HepG2 (cell line): ENCODE data around the gene NBEAL1. TPM values are rescaled to one million over a fixed set of nuclear protein-coding genes. Genes with fewer than 3 reads are reported as not detected.

Experiments used
- ARNT ChIP-seq: fragments of 450-650 bp; IDR thresholded peaks from 2 replicates; pipeline ENCODE4 v1.6.1; 2017
- GABPB1 ChIP-seq: IDR thresholded peaks from 2 replicates; pipeline ENCODE4 v1.6.1; 2016; ENCODE audit warnings: mild to moderate bottlenecking, missing genetic modification reagents, moderate library complexity, missing compliant biosample characterization
- HMG20A ChIP-seq: IDR thresholded peaks from 2 replicates; pipeline ENCODE4 v1.6.1; 2016; ENCODE audit warnings: borderline replicate concordance
- ISX ChIP-seq: sonication (generic); formaldehyde crosslinking; conservative IDR thresholded peaks from 2 replicates; pipeline ENCODE4 v1.5.0; 2020; ENCODE audit warnings: missing genetic modification reagents
- KAT8 ChIP-seq: IDR thresholded peaks from 2 replicates; pipeline ENCODE4 v1.6.1; 2016; ENCODE audit warnings: missing genetic modification reagents, missing compliant biosample characterization
- MAFK ChIP-seq, 2 experiments: IDR thresholded peaks in 1 of 2; conservative IDR thresholded peaks in 1 of 2; 2 replicates each; pipeline ENCODE4 v1.6.1; 2011; ENCODE audit warnings: improper control_type of control experiment in 2 of 2, low read length in 2 of 2
- NFIC ChIP-seq: IDR thresholded peaks from 2 replicates; pipeline ENCODE4 v1.6.1; 2012; ENCODE audit warnings: mild to moderate bottlenecking, low read length, inconsistent platforms
- PCBP2 ChIP-seq: fragments of 200-400 bp; formaldehyde crosslinking; optimal IDR thresholded peaks from 2 replicates; pipeline ENCODE3; 2018; ENCODE audit warnings: low read length, low read depth; ENCODE audit not compliant: poor library complexity, severe bottlenecking
- RAD51 ChIP-seq: fragments of 450-650 bp; IDR thresholded peaks from 2 replicates; pipeline ENCODE4 v1.6.1; 2016; ENCODE audit warnings: borderline replicate concordance
- TEAD3 ChIP-seq: optimal IDR thresholded peaks from 2 replicates; pipeline ENCODE3; 2016; ENCODE audit warnings: borderline replicate concordance
- ZBTB42 ChIP-seq: sonication (generic); formaldehyde crosslinking; IDR thresholded peaks from 2 replicates; pipeline ENCODE4 v1.5.0; 2020; ENCODE audit warnings: mild to moderate bottlenecking, missing genetic modification reagents
- ZFP1 ChIP-seq: IDR thresholded peaks from 2 replicates; pipeline ENCODE4 v1.6.1; 2016
- ZNF224 ChIP-seq: sonication (generic); formaldehyde crosslinking; IDR thresholded peaks from 2 replicates; pipeline ENCODE4 v1.5.0; 2020; ENCODE audit warnings: mild to moderate bottlenecking, missing genetic modification reagents
- ZNF737 ChIP-seq: sonication (generic); formaldehyde crosslinking; IDR thresholded peaks from 2 replicates; pipeline ENCODE4 v1.5.0; 2020; ENCODE audit warnings: missing genetic modification reagents, mild to moderate bottlenecking, borderline replicate concordance
- polyA plus RNA-seq, 8 experiments: library from polyadenylated mRNA; depleted of rRNA in 3 of 8; stranded (reverse) in 7 of 8; unstranded in 1 of 8; fragments of >200 nt; fragmentation: Illumina TruSeq in 4 of 8; extraction: Trizol in 4 of 8; gene quantifications; 2 replicates each; pipeline versions ENCODE4 v1.2.1 to v1.2.3, GENCODE V29; 2011 to 2016; ENCODE audit warnings: low read depth in 4 of 8, missing spikeins in 1 of 8, mixed read lengths in 1 of 8; ENCODE audit not compliant: insufficient read depth in 1 of 8
- total RNA-seq, 5 experiments: library from RNA; depleted of rRNA; stranded (reverse); fragments of >200 nt; fragmentation: Illumina TruSeq; extraction: Trizol; gene quantifications; 2 replicates each; pipeline ENCODE4 v1.2.3, GENCODE V29; 2016; ENCODE audit warnings: low read depth in 1 of 5
- TF ChIP-seq, protein P1 (sequence below): sonication (generic); formaldehyde crosslinking; IDR thresholded peaks from 2 replicates; pipeline ENCODE4 v1.5.0; 2020; ENCODE audit warnings: mild to moderate bottlenecking, missing genetic modification reagents
- TF ChIP-seq, protein P2 (sequence below): IDR thresholded peaks from 2 replicates; pipeline ENCODE4 v1.6.1; 2016; ENCODE audit warnings: missing genetic modification reagents, missing compliant biosample characterization
- TF ChIP-seq, protein P3 (sequence below): IDR thresholded peaks from 2 replicates; pipeline ENCODE4 v1.6.1; 2016; ENCODE audit warnings: missing compliant biosample characterization, missing genetic modification reagents, borderline replicate concordance
- TF ChIP-seq, protein P4 (sequence below): sonication (generic); formaldehyde crosslinking; conservative IDR thresholded peaks from 2 replicates; pipeline ENCODE4 v1.4.0; 2020; ENCODE audit warnings: missing genetic modification reagents
- TF ChIP-seq, protein P5 (sequence below), 2 experiments: sonication (generic) in 1 of 2; formaldehyde crosslinking in 1 of 2; IDR thresholded peaks; 2 replicates each; pipeline versions ENCODE4 v1.4.0 to v1.6.1; 2016 to 2020; ENCODE audit warnings: borderline replicate concordance in 1 of 2, low read depth in 1 of 2, mild to moderate bottlenecking in 1 of 2, missing genetic modification reagents in 1 of 2

NBEAL1 gene
- total and polyA plus RNA-seq, 2 of the 13 experiments (the other 11 are each of a cell fraction or from before 2014, with no cell fraction given) = 6.4 to 15.7 TPM

DNA sequence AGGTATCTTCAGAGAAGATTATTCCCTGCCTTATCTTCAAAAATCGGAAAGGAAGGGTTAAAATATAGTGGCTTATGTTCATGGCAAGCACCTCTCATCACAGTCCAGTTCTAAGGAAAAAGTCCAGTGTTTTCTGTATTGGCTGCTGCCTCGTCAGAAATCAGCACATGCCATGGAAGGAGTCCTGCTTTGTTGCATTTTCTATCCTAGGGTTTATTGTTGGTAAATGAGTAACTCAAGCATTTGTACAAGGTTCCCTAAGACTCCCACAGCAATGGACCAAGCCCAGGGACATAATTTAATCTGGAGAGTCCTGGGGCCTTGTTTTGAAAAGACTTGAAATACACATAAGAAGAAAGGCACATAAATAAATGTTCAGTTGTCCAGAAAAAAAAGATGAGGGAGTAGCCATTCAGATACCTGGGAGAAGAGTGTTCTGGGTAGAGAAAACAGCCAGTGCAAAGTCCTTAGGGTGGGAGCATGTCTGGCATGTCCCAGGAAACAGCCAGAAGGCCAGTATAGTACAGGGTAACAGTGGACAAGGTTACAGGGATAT is 26.4 kb downstream of the NBEAL1 start (continued):
- TF ChIP-seq, protein P1, sequence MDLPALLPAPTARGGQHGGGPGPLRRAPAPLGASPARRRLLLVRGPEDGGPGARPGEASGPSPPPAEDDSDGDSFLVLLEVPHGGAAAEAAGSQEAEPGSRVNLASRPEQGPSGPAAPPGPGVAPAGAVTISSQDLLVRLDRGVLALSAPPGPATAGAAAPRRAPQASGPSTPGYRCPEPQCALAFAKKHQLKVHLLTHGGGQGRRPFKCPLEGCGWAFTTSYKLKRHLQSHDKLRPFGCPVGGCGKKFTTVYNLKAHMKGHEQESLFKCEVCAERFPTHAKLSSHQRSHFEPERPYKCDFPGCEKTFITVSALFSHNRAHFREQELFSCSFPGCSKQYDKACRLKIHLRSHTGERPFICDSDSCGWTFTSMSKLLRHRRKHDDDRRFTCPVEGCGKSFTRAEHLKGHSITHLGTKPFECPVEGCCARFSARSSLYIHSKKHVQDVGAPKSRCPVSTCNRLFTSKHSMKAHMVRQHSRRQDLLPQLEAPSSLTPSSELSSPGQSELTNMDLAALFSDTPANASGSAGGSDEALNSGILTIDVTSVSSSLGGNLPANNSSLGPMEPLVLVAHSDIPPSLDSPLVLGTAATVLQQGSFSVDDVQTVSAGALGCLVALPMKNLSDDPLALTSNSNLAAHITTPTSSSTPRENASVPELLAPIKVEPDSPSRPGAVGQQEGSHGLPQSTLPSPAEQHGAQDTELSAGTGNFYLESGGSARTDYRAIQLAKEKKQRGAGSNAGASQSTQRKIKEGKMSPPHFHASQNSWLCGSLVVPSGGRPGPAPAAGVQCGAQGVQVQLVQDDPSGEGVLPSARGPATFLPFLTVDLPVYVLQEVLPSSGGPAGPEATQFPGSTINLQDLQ (CRISPR knock-in tag) = no peak
- TF ChIP-seq, protein P2, sequence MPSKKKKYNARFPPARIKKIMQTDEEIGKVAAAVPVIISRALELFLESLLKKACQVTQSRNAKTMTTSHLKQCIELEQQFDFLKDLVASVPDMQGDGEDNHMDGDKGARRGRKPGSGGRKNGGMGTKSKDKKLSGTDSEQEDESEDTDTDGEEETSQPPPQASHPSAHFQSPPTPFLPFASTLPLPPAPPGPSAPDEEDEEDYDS = no peak
- TF ChIP-seq RAD51 (no peak), PCBP2 (no peak), ARNT (no peak), ZNF224 (CRISPR knock-in tag) (0 out of 2 replicates have a peak, but pooled peaks have one; percentile 46), TEAD3 (CRISPR knock-in tag) (no peak), HMG20A (CRISPR knock-in tag) (no peak), ISX (CRISPR knock-in tag) (0 out of 2 replicates have a peak, but pooled peaks have one; percentile 41), NFIC (no peak), KAT8 (peak; percentile 56), ZFP1 (CRISPR knock-in tag) (peak; percentile 94), ZBTB42 (CRISPR knock-in tag) (no peak), MAFK (conservative IDR thresholded peaks at IDR 0.05 in 1 of 2, IDR thresholded peaks at IDR 0.05 in 1 of 2; ENCODE audit: low read length in 2 of 2) (no peak), ZNF737 (no peak), GABPB1 (no peak)
- TF ChIP-seq, protein P3, sequence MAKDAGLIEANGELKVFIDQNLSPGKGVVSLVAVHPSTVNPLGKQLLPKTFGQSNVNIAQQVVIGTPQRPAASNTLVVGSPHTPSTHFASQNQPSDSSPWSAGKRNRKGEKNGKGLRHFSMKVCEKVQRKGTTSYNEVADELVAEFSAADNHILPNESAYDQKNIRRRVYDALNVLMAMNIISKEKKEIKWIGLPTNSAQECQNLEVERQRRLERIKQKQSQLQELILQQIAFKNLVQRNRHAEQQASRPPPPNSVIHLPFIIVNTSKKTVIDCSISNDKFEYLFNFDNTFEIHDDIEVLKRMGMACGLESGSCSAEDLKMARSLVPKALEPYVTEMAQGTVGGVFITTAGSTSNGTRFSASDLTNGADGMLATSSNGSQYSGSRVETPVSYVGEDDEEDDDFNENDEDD = peak; percentile 55; the same call in 1 of the 2 replicates
- TF ChIP-seq, protein P4, sequence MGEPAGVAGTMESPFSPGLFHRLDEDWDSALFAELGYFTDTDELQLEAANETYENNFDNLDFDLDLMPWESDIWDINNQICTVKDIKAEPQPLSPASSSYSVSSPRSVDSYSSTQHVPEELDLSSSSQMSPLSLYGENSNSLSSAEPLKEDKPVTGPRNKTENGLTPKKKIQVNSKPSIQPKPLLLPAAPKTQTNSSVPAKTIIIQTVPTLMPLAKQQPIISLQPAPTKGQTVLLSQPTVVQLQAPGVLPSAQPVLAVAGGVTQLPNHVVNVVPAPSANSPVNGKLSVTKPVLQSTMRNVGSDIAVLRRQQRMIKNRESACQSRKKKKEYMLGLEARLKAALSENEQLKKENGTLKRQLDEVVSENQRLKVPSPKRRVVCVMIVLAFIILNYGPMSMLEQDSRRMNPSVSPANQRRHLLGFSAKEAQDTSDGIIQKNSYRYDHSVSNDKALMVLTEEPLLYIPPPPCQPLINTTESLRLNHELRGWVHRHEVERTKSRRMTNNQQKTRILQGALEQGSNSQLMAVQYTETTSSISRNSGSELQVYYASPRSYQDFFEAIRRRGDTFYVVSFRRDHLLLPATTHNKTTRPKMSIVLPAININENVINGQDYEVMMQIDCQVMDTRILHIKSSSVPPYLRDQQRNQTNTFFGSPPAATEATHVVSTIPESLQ (CRISPR knock-in tag) = no peak
- TF ChIP-seq, protein P5, sequence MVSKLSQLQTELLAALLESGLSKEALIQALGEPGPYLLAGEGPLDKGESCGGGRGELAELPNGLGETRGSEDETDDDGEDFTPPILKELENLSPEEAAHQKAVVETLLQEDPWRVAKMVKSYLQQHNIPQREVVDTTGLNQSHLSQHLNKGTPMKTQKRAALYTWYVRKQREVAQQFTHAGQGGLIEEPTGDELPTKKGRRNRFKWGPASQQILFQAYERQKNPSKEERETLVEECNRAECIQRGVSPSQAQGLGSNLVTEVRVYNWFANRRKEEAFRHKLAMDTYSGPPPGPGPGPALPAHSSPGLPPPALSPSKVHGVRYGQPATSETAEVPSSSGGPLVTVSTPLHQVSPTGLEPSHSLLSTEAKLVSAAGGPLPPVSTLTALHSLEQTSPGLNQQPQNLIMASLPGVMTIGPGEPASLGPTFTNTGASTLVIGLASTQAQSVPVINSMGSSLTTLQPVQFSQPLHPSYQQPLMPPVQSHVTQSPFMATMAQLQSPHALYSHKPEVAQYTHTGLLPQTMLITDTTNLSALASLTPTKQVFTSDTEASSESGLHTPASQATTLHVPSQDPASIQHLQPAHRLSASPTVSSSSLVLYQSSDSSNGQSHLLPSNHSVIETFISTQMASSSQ (IDR thresholded peaks at IDR 0.05; ENCODE audit: low read depth) = peak; percentile 49; the same call in 1 of the 2 replicates
- TF ChIP-seq, protein P5 (CRISPR knock-in tag; IDR thresholded peaks at IDR 0.05; ENCODE audit: borderline replicate concordance) = no peak
